GM18505 (cell line): Measurements from ENCODE around the gene AP1B1.

ENCODE experiments used
- ATAC-seq: cut with Tn5 transposase; IDR thresholded peaks from one replicate; pipeline ENCODE4 v1.9.1; 2021; ENCODE audit not compliant: unreplicated experiment
- POLR2A ChIP-seq: IDR thresholded peaks from 4 replicates; pipeline ENCODE4 v1.6.1; 2011; ENCODE audit warnings: borderline replicate concordance; ENCODE audit not compliant: insufficient read depth, insufficient read length; ENCODE audit errors: extremely low read depth

AP1B1 gene

DNA sequence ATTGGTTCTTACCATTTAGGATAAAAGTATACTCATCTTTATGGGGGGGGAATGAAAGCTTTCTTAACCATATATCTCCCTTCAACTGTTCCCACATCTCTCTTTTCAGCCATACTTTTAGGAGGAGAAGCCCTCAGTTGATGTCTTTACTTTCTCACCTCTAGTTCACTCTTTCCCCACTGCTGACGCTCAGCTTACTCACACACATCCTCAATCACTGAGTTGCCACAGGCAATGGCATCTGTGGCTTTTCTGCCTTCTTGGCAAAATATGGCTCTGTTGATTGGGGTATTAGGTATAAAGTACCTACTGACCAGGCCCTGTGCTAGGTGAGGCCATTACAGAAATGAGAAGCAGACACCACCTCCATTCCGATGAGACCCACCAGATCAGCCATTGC, 12.2 kb upstream of the AP1B1 start:
- ATAC-seq: no peak
- no peak for TF ChIP-seq POLR2A

DNA sequence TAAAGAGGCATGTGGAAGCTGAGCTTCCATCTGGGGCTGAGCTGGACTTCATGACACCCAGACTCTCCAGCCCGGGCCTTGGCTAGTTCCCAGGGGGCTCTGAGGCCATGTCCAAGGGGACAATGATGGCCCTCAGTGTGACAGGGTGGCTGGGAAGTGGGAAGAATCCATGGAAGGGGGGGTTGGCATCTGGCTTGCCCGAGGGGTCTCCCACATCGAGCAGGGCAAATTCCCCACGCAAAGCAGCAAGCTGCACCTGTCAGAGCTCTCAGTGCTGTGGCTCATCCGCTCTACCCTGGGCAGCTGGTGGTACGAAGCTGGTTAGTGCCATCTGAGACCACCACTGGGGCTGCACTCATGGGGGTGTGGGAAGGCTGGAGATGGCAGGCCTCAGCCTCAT, 9.4 kb upstream of the AP1B1 start:
- no peak for ATAC-seq
- TF ChIP-seq POLR2A: no peak

DNA sequence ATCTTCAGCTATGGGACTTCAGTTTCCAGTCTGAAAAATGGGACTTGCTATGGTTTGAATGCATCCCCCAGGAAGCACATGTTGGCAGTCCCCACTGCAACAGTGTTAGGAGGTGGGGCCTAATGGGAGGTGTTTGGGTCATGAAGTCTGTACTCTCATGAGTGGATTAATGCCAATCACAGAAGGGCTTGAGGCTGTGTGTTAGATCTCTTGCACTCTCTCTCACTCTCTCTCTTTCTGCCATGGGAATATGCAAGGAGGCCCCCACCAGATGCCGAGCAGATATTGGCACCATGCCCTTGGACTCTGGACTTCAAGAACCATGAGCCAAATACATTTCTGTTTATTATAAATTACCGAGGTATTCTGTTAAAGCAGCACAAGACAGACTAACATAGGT, 7.8 kb upstream of the AP1B1 start:
- TF ChIP-seq POLR2A: no peak
- ATAC-seq: no peak

DNA sequence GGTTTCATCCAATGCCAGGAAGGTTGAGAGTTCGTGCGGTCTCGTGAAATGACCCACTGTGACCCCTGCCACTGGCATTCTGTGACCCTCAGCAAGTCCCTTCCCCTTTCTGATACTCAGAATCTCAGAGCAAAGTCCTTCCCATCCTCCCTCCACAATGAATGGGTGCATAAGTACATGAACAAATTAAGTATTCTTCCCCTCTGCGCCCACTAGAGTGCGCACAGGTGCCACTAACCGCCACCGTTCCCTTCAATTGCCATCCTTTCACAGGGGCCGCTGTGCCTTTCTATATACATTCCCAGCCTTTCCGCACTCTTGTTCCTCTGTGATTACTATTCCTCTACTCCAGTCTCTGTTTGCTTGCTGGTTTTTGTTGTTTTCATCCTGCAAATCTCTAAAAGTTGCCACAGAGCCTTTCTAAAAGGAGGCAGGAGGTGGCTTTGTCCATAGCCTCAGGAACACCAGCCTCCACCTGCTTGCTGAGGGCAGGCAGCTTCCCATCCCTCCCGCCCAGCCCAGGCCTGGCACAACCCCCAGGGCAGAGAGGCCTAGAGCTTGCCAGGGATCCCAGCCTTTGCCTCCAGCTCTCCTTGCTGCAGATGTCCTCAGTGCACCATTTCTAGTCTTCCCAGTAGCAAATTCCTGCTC, 6.7 kb upstream of the AP1B1 start:
- ATAC-seq: no peak
- no peak for TF ChIP-seq POLR2A

DNA sequence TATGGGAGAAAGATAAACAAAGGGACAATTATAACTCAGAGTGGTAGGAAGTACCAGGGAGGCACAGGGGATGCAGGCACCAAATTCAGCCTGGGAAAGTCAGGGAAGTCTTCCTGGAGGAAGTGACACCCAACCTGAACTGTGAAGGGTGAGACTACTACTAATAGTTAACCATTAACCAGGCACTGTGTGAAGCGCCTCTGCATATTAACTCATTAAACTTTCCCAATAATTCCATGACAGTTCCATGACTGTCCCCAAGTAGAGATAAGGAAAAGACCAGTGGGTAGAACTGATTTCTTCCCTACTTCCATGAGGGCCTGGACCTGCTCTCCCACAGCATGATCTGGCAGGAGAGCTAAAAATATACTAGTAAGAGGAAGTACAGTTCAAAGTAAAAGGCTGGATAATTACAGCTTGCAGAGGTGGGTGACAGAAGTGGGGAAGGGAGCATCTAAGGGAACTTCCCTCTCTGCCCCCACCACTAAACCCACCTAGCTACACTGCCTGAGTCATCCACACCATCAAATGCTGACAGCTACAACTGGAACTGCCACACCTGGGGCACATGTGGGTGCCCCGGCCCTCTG, 4.7 kb upstream of the AP1B1 start:
- no peak for ATAC-seq
- no peak for TF ChIP-seq POLR2A

DNA sequence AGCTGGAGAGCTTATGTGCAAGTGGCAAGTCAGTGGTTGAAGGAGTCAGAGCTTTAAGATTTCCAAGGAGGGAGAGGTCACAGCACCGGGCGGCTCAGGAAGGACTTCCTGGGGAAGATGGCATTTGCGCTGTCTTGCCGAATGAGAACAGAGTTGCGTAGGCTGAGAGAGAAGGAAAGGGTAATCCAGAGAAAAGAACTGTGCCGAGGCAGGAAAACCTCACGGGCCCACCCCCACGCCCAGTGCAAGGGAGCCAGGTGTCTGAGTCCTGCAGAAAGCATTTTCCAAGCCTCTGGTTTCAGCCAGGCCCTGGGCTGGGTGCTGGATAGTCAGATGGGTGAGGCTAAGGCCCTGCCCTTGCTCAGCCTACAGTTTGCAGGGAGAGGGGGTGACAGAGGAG, 3.2 kb upstream of the AP1B1 start:
- ATAC-seq: no peak
- no peak for TF ChIP-seq POLR2A

DNA sequence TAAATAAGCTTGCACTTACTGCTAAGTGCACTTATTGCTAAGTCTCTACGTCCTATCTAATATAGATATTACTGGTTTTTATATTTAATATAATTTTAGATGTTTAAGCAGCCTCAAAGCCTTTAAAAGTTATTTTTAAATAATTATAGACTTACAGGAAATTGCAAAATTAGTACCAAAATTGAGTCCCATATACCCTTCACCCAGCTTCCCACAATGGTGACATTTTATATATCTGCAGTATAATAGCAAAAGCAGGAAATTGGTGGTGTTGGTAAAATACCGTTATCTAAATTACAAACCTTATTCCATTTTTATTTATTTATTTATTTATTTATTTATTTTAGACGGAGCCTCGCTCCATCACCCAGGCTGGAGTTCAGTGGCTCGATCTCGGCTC, 1.9 kb upstream of the AP1B1 start:
- no peak for TF ChIP-seq POLR2A
- no peak for ATAC-seq

DNA sequence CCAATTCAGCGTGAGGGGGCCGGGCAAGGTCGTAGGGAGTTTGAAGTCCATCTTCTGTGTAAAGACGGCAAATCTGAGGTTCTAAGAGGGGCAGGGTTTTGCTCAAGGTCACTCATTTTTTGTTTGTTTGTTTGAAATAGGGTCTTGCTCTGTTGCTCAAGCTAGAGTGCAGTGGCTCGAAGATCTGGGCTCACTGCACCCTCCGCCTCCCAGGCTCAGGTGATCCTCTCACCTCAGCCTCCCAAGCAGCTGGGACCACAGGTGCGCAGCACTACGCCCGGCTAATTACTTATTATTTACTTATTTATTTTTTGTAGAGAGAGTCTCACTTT, 355 bp upstream of the AP1B1 start:
- no peak for TF ChIP-seq POLR2A
- ATAC-seq: peak; percentile 13

DNA sequence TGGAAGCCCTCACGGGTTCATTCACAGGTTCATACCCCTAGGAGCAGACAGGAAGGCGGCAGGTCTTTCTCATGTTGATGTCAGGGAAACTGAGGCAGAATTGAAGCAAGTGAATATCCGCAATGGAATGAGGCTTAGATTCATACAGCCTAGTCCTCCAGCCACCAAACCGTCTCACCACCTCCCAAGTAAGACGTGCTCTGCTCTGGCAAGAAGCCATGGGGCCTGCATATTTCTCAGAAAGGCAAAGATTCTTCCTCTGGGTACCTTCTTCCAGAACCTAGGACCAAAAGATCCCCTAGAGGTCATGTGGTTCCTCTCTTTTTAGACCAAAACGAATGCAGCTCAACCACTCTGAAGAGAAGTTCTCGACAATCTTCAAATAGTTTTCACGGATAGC, 1.7 kb downstream of the AP1B1 start:
- peak; percentile 4 for TF ChIP-seq POLR2A
- ATAC-seq: no peak

DNA sequence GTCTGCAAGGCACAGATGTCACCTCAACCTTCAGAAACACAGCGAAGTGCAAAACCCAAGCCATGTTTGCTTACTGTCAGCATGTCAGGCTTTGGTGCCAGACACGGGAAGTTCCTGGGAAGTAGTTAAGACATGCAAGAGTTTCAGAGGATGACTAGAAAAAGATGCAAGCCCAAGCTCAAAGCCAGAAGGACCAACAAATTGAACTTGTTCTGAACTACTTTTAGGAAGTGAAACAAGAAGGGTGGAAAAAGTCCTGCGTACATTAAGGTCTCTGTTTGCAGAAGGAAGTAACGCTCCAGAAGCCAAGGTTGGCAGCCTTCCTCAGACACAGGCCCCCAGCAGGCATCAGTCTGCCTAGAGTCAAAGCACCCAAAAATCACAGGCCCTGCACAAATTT, 2.6 kb downstream of the AP1B1 start:
- TF ChIP-seq POLR2A: no peak
- no peak for ATAC-seq

DNA sequence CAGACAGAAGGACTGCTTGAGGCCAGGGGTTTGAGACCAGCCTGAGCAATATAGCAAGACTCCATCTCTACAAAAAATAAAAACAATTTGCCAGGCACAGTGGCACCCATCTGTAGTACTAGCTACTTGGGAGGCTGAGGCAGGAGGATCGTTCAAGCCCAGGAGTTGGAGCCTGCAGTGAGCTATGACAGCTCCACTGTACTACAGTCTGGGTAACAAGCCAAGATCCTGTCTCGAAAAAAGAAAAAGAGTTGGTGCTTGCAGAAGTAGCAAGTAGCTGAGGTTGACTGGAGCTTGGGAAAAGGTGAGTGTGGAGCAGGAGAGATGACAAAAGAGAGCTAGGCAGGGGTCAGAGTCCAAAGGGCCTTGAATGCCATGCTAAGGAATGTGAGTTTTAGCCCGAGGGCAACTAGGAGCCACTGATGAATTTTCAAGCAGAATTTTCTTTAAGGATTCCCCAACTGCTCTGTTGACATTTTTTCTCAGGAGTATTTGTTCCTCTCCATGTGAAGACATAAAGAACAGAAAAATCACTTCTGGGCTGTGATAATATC, 3.1 kb downstream of the AP1B1 start:
- TF ChIP-seq POLR2A: no peak
- ATAC-seq: no peak

DNA sequence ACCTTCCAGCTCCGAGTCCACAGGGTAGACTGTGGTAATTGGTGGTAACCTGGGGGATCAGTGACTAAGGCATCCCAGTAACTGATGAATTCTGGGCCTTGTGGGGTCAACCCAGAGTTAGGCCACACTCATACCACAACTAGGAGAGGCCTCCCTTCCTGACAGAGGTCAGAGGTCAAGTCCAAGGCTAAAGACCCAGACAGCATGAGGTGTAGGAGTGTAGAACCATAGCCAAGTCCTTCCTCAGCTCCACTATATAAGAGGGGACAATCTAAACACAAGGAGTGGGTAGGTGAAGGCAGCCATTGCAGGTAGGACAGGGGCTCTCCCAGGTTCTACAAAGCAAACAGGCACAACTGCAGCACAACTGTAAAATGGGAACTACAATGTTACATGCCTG, 4.6 kb downstream of the AP1B1 start:
- no peak for ATAC-seq
- TF ChIP-seq POLR2A: no peak

DNA sequence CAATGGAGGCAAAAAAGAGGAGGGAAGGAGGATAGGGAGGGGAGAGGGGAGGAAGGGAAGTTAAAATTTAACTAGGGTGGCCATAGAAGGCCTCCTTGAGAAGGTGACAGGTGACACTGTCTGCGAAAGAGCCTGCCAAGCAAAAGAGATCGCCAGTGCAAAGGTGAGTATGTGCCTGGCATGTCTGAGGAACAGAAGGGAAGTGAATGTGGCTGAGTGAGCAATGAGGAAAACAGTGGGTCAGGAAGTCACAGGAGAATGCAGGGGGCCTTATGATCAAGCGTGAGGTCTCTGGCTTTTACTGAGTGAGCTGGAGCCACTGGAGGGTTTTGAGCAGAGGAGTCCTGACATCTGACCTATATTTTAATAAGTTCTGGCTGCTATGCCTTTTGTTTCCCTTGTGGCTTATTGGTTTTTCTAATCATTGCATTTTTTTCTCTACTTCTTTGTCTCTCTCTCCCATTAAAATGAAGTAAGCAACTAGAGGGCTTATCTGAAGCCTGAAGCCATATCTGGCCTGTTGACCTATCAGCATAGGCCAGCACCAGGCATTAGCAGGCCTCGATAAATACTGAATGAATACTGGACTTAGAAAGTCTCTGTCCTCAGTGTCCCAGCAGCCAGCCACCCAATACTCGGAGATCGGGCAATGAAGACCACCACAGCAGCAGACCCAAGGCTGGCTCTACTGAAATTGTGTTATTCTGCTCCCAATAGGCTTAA, 5.6 kb downstream of the AP1B1 start:
- no peak for TF ChIP-seq POLR2A
- ATAC-seq: no peak

DNA sequence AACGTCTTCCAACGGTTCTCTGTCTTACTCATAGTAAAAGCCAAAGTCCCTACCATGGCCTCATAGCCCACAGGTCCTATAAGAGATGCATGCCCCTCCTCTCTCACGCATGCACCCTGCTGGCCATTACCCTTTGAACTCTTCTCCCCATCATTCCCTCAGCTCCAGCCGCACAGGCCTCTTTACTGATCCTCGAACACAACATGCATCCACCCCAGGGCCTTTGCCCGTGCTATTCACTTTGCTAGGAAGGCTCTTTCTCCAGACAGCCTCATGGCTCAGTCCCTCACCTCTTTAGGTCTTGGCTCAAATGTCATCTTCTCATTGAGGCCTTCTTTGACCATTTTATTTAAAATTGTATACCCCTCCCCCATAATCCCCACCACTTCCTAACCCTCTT, 7.5 kb downstream of the AP1B1 start:
- no peak for ATAC-seq
- TF ChIP-seq POLR2A: no peak
